ES-I3 (cell line): ENCODE results near the gene TPCN2.

Experiments
- H3K36me3 ChIP-seq: 2 replicates; pipeline ENCODE4 v1.6.1; 2013; ENCODE audit warnings: mild to moderate bottlenecking, low read length, control low read depth, moderate library complexity; ENCODE audit not compliant: insufficient read depth
- H3K4me1 ChIP-seq: 2 replicates; pipeline ENCODE4 v1.6.1; 2013; ENCODE audit warnings: mild to moderate bottlenecking, control low read depth, low read length; ENCODE audit not compliant: insufficient read depth
- H3K9ac ChIP-seq: 2 replicates; pipeline ENCODE4 v1.6.1; 2013; ENCODE audit warnings: low read depth, mild to moderate bottlenecking, low read length, moderate library complexity
- H3K9me3 ChIP-seq: 2 replicates; pipeline ENCODE4 v1.6.1; 2013; ENCODE audit warnings: mild to moderate bottlenecking, low read length, moderate library complexity; ENCODE audit not compliant: control insufficient read depth, insufficient read depth

Gene TPCN2

GRCh38 chr11:69014898-69015549, 33.7 kb upstream of the TPCN2 start:
- no peaks in the 10 kb centered on the region for H3K36me3 ChIP-seq
- H3K9me3 ChIP-seq: no peaks in the 10 kb centered on the region
- H3K4me1 ChIP-seq: peaks cover 28% of the 10 kb centered on the region; the same call in 1 of the 2 replicates
- H3K9ac ChIP-seq: no peak overlapping the region

GRCh38 chr11:69017951-69018350, 30.8 kb upstream of the TPCN2 start:
- Histone ChIP-seq H3K4me1 (peaks cover 11% of the 10 kb centered on the region; the same call in 1 of the 2 replicates), H3K9ac (no peak overlapping the region), H3K36me3 (no peaks in the 10 kb centered on the region), H3K9me3 (no peaks in the 10 kb centered on the region)

GRCh38 chr11:69018924-69019323, 29.8 kb upstream of the TPCN2 start:
- Histone ChIP-seq H3K9me3 (no peaks in the 10 kb centered on the region), H3K36me3 (no peaks in the 10 kb centered on the region), H3K9ac (no peak overlapping the region)

GRCh38 chr11:69022260-69022659, 26.5 kb upstream of the TPCN2 start:
- Histone ChIP-seq H3K9ac (no peak overlapping the region), H3K4me1 (peaks cover under 1% of the 10 kb centered on the region; the same call in 1 of the 2 replicates), H3K9me3 (no peaks in the 10 kb centered on the region), H3K36me3 (no peaks in the 10 kb centered on the region)

More at GRCh38 chr11:69018924-69019323, 29.8 kb upstream of the TPCN2 start:
- peaks cover 11% of the 10 kb centered on the region; the same call in 1 of the 2 replicates for H3K4me1 ChIP-seq

GRCh38 chr11:69024509-69024908, 24.2 kb upstream of the TPCN2 start:
- Histone ChIP-seq H3K4me1 (peaks cover 9% of the 10 kb centered on the region; the same call in 1 of the 2 replicates), H3K9ac (no peak overlapping the region), H3K9me3 (no peaks in the 10 kb centered on the region), H3K36me3 (no peaks in the 10 kb centered on the region)

GRCh38 chr11:69027704-69028372, 20.9 kb upstream of the TPCN2 start:
- no peaks in the 10 kb centered on the region for H3K36me3 ChIP-seq
- H3K4me1 ChIP-seq: peaks cover 17% of the 10 kb centered on the region; the same call in 1 of the 2 replicates
- H3K9ac ChIP-seq: no peak overlapping the region
- H3K9me3 ChIP-seq: no peaks in the 10 kb centered on the region

- no peaks in the 10 kb centered on the region for H3K36me3 ChIP-seq
- H3K4me1 ChIP-seq: peaks cover 22% of the 10 kb centered on the region; the same call in 1 of the 2 replicates
- H3K9me3 ChIP-seq: no peaks in the 10 kb centered on the region
- no peak overlapping the region for H3K9ac ChIP-seq
Observed at GRCh38 chr11:69030301-69030700, 18.4 kb upstream of the TPCN2 start.

- H3K4me1 ChIP-seq: peaks cover 18% of the 10 kb centered on the region; the same call in 1 of the 2 replicates
- no peaks in the 10 kb centered on the region for H3K9me3 ChIP-seq
- H3K36me3 ChIP-seq: no peaks in the 10 kb centered on the region
- H3K9ac ChIP-seq: no peak overlapping the region
Observed at GRCh38 chr11:69032833-69033232, 15.9 kb upstream of the TPCN2 start.

- Histone ChIP-seq H3K4me1 (peaks cover 15% of the 10 kb centered on the region; the same call in 1 of the 2 replicates), H3K9me3 (no peaks in the 10 kb centered on the region), H3K9ac (no peak overlapping the region), H3K36me3 (no peaks in the 10 kb centered on the region)
Observed at GRCh38 chr11:69033431-69033830, 15.3 kb upstream of the TPCN2 start.

- no peaks in the 10 kb centered on the region for H3K36me3 ChIP-seq
- H3K4me1 ChIP-seq: peaks cover 15% of the 10 kb centered on the region; the same call in 1 of the 2 replicates
- H3K9me3 ChIP-seq: no peaks in the 10 kb centered on the region
- no peak overlapping the region for H3K9ac ChIP-seq
Observed at GRCh38 chr11:69034123-69034867, 14.4 kb upstream of the TPCN2 start.

GRCh38 chr11:69035150-69035945, 13.4 kb upstream of the TPCN2 start:
- H3K36me3 ChIP-seq: no peaks in the 10 kb centered on the region
- peak overlapping the region; percentile 33 for H3K9ac ChIP-seq
- H3K9me3 ChIP-seq: no peaks in the 10 kb centered on the region
- peaks cover 25% of the 10 kb centered on the region; the same call in 1 of the 2 replicates for H3K4me1 ChIP-seq

GRCh38 chr11:69035946-69036340, 12.8 kb upstream of the TPCN2 start:
- peaks cover 30% of the 10 kb centered on the region for H3K4me1 ChIP-seq
- H3K9ac ChIP-seq: no peak overlapping the region
- H3K36me3 ChIP-seq: no peaks in the 10 kb centered on the region

GRCh38 chr11:69037074-69037473, 11.7 kb upstream of the TPCN2 start:
- Histone ChIP-seq H3K4me1 (peaks cover 38% of the 10 kb centered on the region), H3K9me3 (no peaks in the 10 kb centered on the region), H3K9ac (no peak overlapping the region), H3K36me3 (no peaks in the 10 kb centered on the region)

More at GRCh38 chr11:69035946-69036340, 12.8 kb upstream of the TPCN2 start:
- no peaks in the 10 kb centered on the region for H3K9me3 ChIP-seq

GRCh38 chr11:69037544-69037943, 11.2 kb upstream of the TPCN2 start:
- no peaks in the 10 kb centered on the region for H3K36me3 ChIP-seq
- peaks cover 38% of the 10 kb centered on the region for H3K4me1 ChIP-seq
- no peak overlapping the region for H3K9ac ChIP-seq
- H3K9me3 ChIP-seq: no peaks in the 10 kb centered on the region
